Tibial artery (tissue), 4 donors: ENCODE results near the gene CHID1.

Source experiments
- DNase-seq, 2 donors: peaks; one replicate each; pipeline ENCODE4 v3.0.0-alpha.2; 2019
- H3K27ac ChIP-seq, 2 donors: fragments of 200-600 bp; sonication (generic) in 1 of 2; 1 replicate in 1 of 2; 2 replicates in 1 of 2; pipeline ENCODE4 v1.5.1; 2018 to 2019; ENCODE audit warnings: mild to moderate bottlenecking in 1 of 2
- H3K27me3 ChIP-seq, 2 donors: fragments of 200-600 bp; sonication (generic) in 1 of 2; one replicate each; pipeline versions ENCODE4 v1.5.1 to v1.6.0; 2016 to 2019
- H3K36me3 ChIP-seq, 3 donors: fragments of 200-600 bp; sonication (generic) in 2 of 3; one replicate each; pipeline ENCODE4 v1.5.1; 2016 to 2019; ENCODE audit warnings: mild to moderate bottlenecking in 2 of 3
- H3K4me1 ChIP-seq, 4 donors: fragments of 200-600 bp; sonication (generic) in 2 of 4; 1 replicate in 3 of 4; 2 replicates in 1 of 4; pipeline ENCODE4 v1.5.1; 2016 to 2019
- H3K4me3 ChIP-seq, 2 donors: fragments of 200-600 bp; sonication (generic) in 1 of 2; 1 replicate in 1 of 2; 2 replicates in 1 of 2; pipeline ENCODE4 v1.5.1; 2018 to 2019; ENCODE audit warnings: mild to moderate bottlenecking in 2 of 2
- H3K9me3 ChIP-seq, 3 donors: fragments of 200-600 bp; sonication (generic) in 1 of 3; one replicate each; pipeline ENCODE4 v1.5.1; 2016 to 2019
- intact Hi-C: fragments of 100-400 bp; cut with DNase I; formaldehyde crosslinking; loops from one replicate; pipeline ENCODE4 v1.15.0; 2023; ENCODE audit warnings: low total_unique reads
- TF ChIP-seq, protein P1 (sequence below), 2 experiments: fragments of 200-600 bp in 1 of 2; fragments of 450-650 bp in 1 of 2; IDR thresholded peaks; one replicate each; pipeline ENCODE4 v1.5.1; 2017 to 2019; ENCODE audit warnings: antibody characterized with exemption in 2 of 2, mild to moderate bottlenecking in 1 of 2, moderate library complexity in 1 of 2

Gene CHID1

DNA sequence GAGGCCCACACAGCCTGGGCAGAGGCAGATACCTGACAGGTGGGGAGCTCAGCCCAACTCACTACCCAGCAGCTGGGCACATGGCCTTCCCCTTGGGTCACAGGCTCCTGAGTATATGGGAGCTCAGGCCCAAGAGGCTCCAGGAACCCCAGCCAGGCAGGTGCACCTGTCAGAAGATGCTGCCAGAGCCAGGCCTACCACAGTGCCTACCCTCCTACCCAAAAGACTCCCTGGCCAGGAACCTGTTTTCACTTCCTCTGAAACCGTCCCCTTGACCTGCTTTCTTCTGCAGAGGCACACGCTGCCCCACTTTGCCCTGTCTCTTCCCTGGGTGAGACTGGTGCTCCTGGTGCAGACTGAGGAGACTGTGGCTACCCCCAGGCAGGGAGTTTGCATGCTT is 2.9 kb downstream of the CHID1 start:
- TF ChIP-seq, protein P1, sequence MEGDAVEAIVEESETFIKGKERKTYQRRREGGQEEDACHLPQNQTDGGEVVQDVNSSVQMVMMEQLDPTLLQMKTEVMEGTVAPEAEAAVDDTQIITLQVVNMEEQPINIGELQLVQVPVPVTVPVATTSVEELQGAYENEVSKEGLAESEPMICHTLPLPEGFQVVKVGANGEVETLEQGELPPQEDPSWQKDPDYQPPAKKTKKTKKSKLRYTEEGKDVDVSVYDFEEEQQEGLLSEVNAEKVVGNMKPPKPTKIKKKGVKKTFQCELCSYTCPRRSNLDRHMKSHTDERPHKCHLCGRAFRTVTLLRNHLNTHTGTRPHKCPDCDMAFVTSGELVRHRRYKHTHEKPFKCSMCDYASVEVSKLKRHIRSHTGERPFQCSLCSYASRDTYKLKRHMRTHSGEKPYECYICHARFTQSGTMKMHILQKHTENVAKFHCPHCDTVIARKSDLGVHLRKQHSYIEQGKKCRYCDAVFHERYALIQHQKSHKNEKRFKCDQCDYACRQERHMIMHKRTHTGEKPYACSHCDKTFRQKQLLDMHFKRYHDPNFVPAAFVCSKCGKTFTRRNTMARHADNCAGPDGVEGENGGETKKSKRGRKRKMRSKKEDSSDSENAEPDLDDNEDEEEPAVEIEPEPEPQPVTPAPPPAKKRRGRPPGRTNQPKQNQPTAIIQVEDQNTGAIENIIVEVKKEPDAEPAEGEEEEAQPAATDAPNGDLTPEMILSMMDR (IDR thresholded peaks at IDR 0.05): no peak
- no peak for DNase-seq
- intact Hi-C loops: no loop called here
- Histone ChIP-seq H3K27me3 (no peaks in the 10 kb centered on the region), H3K4me1 (peaks cover 0 to 24% (median 14%) of the 10 kb centered on the region in 4 donors), H3K4me3 (no peak overlapping the region), H3K27ac (no peak overlapping the region), H3K9me3 (no peaks in the 10 kb centered on the region), H3K36me3 (peaks cover 19 to 33% (median 21%) of the 10 kb centered on the region in 3 donors)

DNA sequence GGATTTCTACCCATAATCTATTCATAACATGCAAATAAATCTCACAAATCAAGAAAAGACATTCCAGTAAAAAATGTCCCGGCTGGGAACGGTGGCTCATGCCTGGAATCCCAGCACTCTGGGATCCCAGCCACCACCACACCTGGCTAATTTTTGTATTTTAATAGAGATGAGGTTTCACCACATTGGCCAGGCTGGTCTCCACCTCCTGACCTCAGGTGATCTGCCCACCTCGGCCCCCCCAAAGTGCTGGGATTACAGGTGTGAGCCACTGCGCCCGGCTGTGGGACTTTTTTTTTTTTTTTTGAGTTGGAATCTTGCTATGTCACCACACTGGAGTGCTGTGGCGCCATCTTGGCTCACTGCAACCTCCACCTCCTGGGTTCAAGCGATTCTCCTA is 4.7 kb downstream of the CHID1 start:
- no peaks in the 10 kb centered on the region for H3K9me3 ChIP-seq
- TF ChIP-seq, protein P1 (IDR thresholded peaks at IDR 0.05): no peak
- no peaks in the 10 kb centered on the region for H3K27me3 ChIP-seq
- no peak for DNase-seq
- intact Hi-C loops: no loop called here
- H3K4me3 ChIP-seq: no peak overlapping the region
- H3K36me3 ChIP-seq: peaks cover 30 to 51% (median 38%) of the 10 kb centered on the region in 3 donors
- peaks cover 0 to 20% (median 10%) of the 10 kb centered on the region in 4 donors for H3K4me1 ChIP-seq
- no peak overlapping the region for H3K27ac ChIP-seq

DNA sequence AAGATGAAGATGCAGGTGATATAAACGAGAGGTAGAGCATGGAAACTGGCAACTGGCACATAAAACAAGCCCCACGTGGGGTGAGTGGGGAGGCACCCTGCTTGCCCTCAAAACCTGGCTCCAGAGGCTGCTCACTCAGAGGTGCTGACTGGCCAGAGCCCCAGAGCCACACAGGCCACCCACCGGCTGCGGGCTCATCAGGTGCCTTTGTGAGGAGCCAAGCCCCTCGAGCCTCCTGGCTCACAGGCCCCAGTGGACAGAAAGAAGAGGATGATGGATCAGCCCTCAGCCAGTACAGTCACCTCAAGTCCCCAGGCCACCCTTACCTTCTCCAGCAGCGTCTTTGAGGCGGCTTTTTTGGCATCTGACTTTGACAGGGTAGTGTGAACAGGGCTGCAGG is 6.2 kb downstream of the CHID1 start:
- Histone ChIP-seq H3K36me3 (peaks cover 41 to 66% (median 54%) of the 10 kb centered on the region in 3 donors), H3K27ac (no peak overlapping the region), H3K4me1 (peaks cover 0 to 10% (median 1%) of the 10 kb centered on the region in 4 donors), H3K9me3 (no peaks in the 10 kb centered on the region), H3K4me3 (no peak overlapping the region), H3K27me3 (no peaks in the 10 kb centered on the region)
- intact Hi-C loops: no loop called here
- TF ChIP-seq, protein P1 (IDR thresholded peaks at IDR 0.05): no peak
- no peak for DNase-seq

DNA sequence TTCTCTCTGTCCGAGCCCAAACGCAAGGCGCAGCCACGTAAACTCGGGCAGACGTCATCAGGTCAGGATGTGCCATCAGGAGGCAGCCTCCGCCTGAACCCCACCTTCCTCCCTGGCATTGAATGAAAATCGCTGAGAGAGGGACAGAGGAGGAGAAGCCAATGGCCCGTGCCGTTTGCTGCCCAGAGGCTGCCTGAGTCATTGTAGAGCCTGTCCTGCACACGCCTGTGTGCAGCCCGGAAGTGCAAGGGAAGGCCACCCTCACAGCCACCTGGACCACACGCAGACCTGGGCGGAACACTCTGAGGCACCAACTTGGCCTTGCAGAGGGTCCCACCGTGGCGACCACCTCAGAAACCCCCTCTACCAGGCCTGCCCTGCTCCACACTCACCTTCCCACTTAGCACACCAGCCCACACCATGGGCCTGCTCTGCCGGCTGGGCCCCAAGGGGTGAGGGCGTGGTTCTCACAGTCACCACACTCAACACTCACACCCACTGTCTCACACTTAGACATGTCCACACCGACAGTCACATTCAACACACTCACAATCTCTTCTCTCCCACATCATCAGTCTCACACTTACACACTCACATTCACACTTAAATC is 9.1 kb downstream of the CHID1 start:
- Histone ChIP-seq H3K36me3 (peaks cover 52 to 86% (median 68%) of the 10 kb centered on the region in 3 donors), H3K4me3 (no peak overlapping the region), H3K4me1 (no peaks in the 10 kb centered on the region), H3K27ac (no peak overlapping the region), H3K27me3 (no peaks in the 10 kb centered on the region), H3K9me3 (no peaks in the 10 kb centered on the region)
- TF ChIP-seq, protein P1 (IDR thresholded peaks at IDR 0.05): no peak
- no peak for DNase-seq
- intact Hi-C loops: no loop called here

DNA sequence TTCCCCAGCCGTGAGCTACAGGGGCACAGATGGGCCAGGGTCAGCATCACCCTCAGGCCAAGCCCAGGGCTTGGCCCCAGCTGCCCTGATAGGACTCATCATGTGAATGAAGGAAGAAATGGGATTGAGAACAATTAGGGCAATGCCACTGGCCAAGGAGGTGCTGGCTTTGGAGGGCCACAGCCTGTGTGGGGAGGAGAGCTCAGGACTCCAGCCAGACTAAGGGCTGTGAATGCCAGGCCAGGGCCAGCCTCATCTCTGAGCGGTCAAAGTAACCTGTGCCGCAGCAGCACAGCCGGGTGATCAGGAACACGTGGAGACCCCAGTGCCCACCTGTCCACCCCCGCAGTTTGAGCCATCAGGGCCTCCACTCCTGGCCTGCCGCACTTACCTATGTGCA is 10.1 kb downstream of the CHID1 start:
- no peaks in the 10 kb centered on the region for H3K27me3 ChIP-seq
- no peak overlapping the region for H3K4me3 ChIP-seq
- no peaks in the 10 kb centered on the region for H3K9me3 ChIP-seq
- no peak for DNase-seq
- TF ChIP-seq, protein P1 (IDR thresholded peaks at IDR 0.05): no peak
- no peaks in the 10 kb centered on the region for H3K4me1 ChIP-seq
- H3K36me3 ChIP-seq: peaks cover 52 to 80% (median 68%) of the 10 kb centered on the region in 3 donors
- H3K27ac ChIP-seq: no peak overlapping the region
- intact Hi-C loops: no loop called here
